Left ventricle myocardium inferior (tissue), 1 donor: ENCODE data around the gene TCP10L. TPM values are rescaled to one million over a fixed set of nuclear protein-coding genes. Genes with fewer than 3 reads are reported as not detected.
"Not testable (repeated sequence)": the region's sequence is repeated elsewhere in the genome, so short reads cannot be mapped to it uniquely, and the experiment has no call there.

Source experiments
- DNase-seq: peaks from one replicate; pipeline ENCODE4 v3.0.0-alpha.2; 2020
- H3K27ac ChIP-seq: fragments of 200-600 bp; replicated peaks from 2 replicates; pipeline ENCODE4 v1.8.0; 2021
- H3K27me3 ChIP-seq: fragments of 200-600 bp; 2 replicates; pipeline ENCODE4 v1.8.0; 2021; ENCODE audit warnings: low read depth
- H3K36me3 ChIP-seq: fragments of 200-600 bp; 2 replicates; pipeline ENCODE4 v1.8.0; 2021
- H3K4me1 ChIP-seq: fragments of 200-600 bp; 2 replicates; pipeline ENCODE4 v1.8.0; 2021
- H3K4me3 ChIP-seq: fragments of 200-600 bp; 2 replicates; pipeline ENCODE4 v1.8.0; 2021; ENCODE audit warnings: mild to moderate bottlenecking, moderate library complexity
- H3K9me3 ChIP-seq: fragments of 200-600 bp; replicated peaks from 2 replicates; pipeline ENCODE4 v1.8.0; 2021
- CTCF ChIP-seq: fragments of 200-600 bp; IDR thresholded peaks from 2 replicates; pipeline ENCODE4 v1.8.0; 2021; ENCODE audit warnings: antibody characterized with exemption, mild to moderate bottlenecking, borderline replicate concordance
- intact Hi-C: fragments of 100-400 bp; cut with micrococcal nuclease; formaldehyde crosslinking; loops from one replicate; pipeline ENCODE4 v1.11.0; 2022
- total RNA-seq: library from RNA; stranded (reverse); fragmentation: NEBNext Ultra II Directional; extraction: Animal tissue kit (Norgen Biotek cat#: 25700); gene quantifications from one replicate; pipeline ENCODE4 v1.2.1, GENCODE V29; 2021
- donor health status: DM: no; HTN: yes; CAD: no; lungs with severe emphysema.

TCP10L gene
- total RNA-seq, 1 donor from 2014 or later, result 3.0 TPM

- DNase-seq, result no peak
- Histone ChIP-seq H3K4me1 (peaks cover 5% of the 10 kb centered on the region), H3K36me3 (no peaks in the 10 kb centered on the region), H3K27me3 (no peaks in the 10 kb centered on the region), H3K27ac (no peak overlapping the region), H3K4me3 (no peak overlapping the region), H3K9me3 (no peaks in the 10 kb centered on the region)
- intact Hi-C loops, result no loop called here
- no peak for TF ChIP-seq CTCF
Observed at GRCh38 chr21:32535612-32536011, 49.7 kb downstream of the TCP10L start.

- Histone ChIP-seq H3K9me3 (no peaks in the 10 kb centered on the region), H3K36me3 (no peaks in the 10 kb centered on the region), H3K27ac (no peak overlapping the region), H3K27me3 (no peaks in the 10 kb centered on the region), H3K4me3 (no peak overlapping the region), H3K4me1 (peaks cover 5% of the 10 kb centered on the region)
- no peak for DNase-seq
- intact Hi-C loops, result no loop called here
- TF ChIP-seq CTCF, result no peak
Observed at GRCh38 chr21:32534113-32534512, 51.2 kb downstream of the TCP10L start.

- Histone ChIP-seq H3K27me3 (no peaks in the 10 kb centered on the region), H3K4me3 (no peak overlapping the region), H3K4me1 (peaks cover 5% of the 10 kb centered on the region), H3K36me3 (no peaks in the 10 kb centered on the region), H3K9me3 (no peaks in the 10 kb centered on the region), H3K27ac (no peak overlapping the region)
- DNase-seq, result no peak
- TF ChIP-seq CTCF, result no peak
- intact Hi-C loops, result no loop called here
Observed at GRCh38 chr21:32533611-32534010, 51.7 kb downstream of the TCP10L start.

- Histone ChIP-seq H3K9me3 (no peaks in the 10 kb centered on the region), H3K27me3 (no peaks in the 10 kb centered on the region), H3K27ac (no peak overlapping the region), H3K4me1 (peaks cover 5% of the 10 kb centered on the region), H3K36me3 (no peaks in the 10 kb centered on the region), H3K4me3 (no peak overlapping the region)
- TF ChIP-seq CTCF, result no peak
- intact Hi-C loops, result no loop called here
- DNase-seq, result no peak
Observed at GRCh38 chr21:32533053-32533452, 52.3 kb downstream of the TCP10L start.

- Histone ChIP-seq H3K9me3 (no peaks in the 10 kb centered on the region), H3K27ac (no peak overlapping the region), H3K27me3 (no peaks in the 10 kb centered on the region), H3K36me3 (no peaks in the 10 kb centered on the region), H3K4me1 (peaks cover 4% of the 10 kb centered on the region), H3K4me3 (no peak overlapping the region)
- intact Hi-C loops, result no loop called here
- no peak for TF ChIP-seq CTCF
- no peak for DNase-seq
Observed at GRCh38 chr21:32532636-32533035, 52.7 kb downstream of the TCP10L start.

- H3K27me3 ChIP-seq, H3K4me1 ChIP-seq, H3K27ac ChIP-seq, intact Hi-C loops, H3K36me3 ChIP-seq, DNase-seq, H3K9me3 ChIP-seq, H3K4me3 ChIP-seq: not testable (repeated sequence)
Observed at GRCh38 chr21:32531561-32531960, 53.8 kb downstream of the TCP10L start.

GRCh38 chr21:32530809-32531208 is 54.5 kb downstream of the TCP10L start:
- H3K4me1 ChIP-seq, H3K27me3 ChIP-seq, H3K9me3 ChIP-seq, DNase-seq, intact Hi-C loops, H3K4me3 ChIP-seq, H3K36me3 ChIP-seq, H3K27ac ChIP-seq: not testable (repeated sequence)
